Right lobe of liver (tissue), 6 donors: ENCODE measurements around the gene TCF12. TPM values are rescaled to one million over a fixed set of nuclear protein-coding genes. Genes with fewer than 3 reads are reported as not detected.

Experiments used
- ATAC-seq, 4 donors: fragments of 200-7000 bp; cut with Tn5 transposase; one replicate each; pipeline ENCODE4 v1.9.1; 2020; ENCODE audit warnings: mild to moderate bottlenecking in 4 of 4, moderate library complexity in 4 of 4
- DNase-seq, 3 donors: peaks; one replicate each; pipeline ENCODE4 v3.0.0-alpha.2; 2020
- H3K27ac ChIP-seq, 3 donors: fragments of 200-600 bp; one replicate each; pipeline ENCODE4 v1.8.0; 2022
- H3K27me3 ChIP-seq, 2 donors: fragments of 200-600 bp; one replicate each; pipeline ENCODE4 v1.8.0; 2022
- H3K36me3 ChIP-seq, 4 donors: fragments of 200-600 bp; sonication (generic) in 1 of 4; one replicate each; pipeline versions ENCODE4 v1.5.1 to v1.8.0; 2017 to 2022; ENCODE audit warnings: control low read depth in 1 of 4
- H3K4me1 ChIP-seq, 4 donors: fragments of 200-600 bp; sonication (generic) in 1 of 4; one replicate each; pipeline versions ENCODE4 v1.5.1 to v1.8.0; 2017 to 2022; ENCODE audit warnings: control low read depth in 1 of 4
- H3K4me3 ChIP-seq, 3 donors: fragments of 200-600 bp; one replicate each; pipeline ENCODE4 v1.8.0; 2022
- H3K9me3 ChIP-seq, 4 donors: fragments of 200-600 bp; sonication (generic) in 1 of 4; one replicate each; pipeline versions ENCODE4 v1.5.1 to v1.8.0; 2017 to 2022; ENCODE audit warnings: control low read depth in 1 of 4
- CTCF ChIP-seq, 4 donors: fragments of 200-600 bp in 3 of 4; fragments of 450-650 bp in 1 of 4; IDR thresholded peaks; one replicate each; pipeline versions ENCODE4 v1.5.1 to v1.8.0; 2016 to 2022; ENCODE audit warnings: antibody characterized with exemption in 4 of 4, mild to moderate bottlenecking in 2 of 4
- POLR2A ChIP-seq: fragments of 450-650 bp; IDR thresholded peaks from one replicate; pipeline ENCODE4 v1.6.1; 2017; ENCODE audit warnings: antibody characterized with exemption, mild to moderate bottlenecking
- WGBS: methylation state at CpG from one replicate; pipeline ENCODE4 v1.1.6; 2018; ENCODE audit warnings: low coverage, low lambda C conversion rate; ENCODE audit not compliant: insufficient coverage; ENCODE audit errors: missing lambda C conversion rate; 5-methylcytosine and 5-hydroxymethylcytosine counted together
- intact Hi-C, 2 donors: fragments of 100-400 bp; cut with DNase I; formaldehyde crosslinking; loops; one replicate each; pipeline versions ENCODE4 v1.11.2 to v1.14.1; 2022
- total RNA-seq, 6 experiments: library from RNA; depleted of rRNA in 2 of 6; stranded (reverse); fragments of >200 nt in 2 of 6; fragmentation: NEBNext Ultra II Directional in 3 of 6; extraction: Animal tissue kit (Norgen Biotek cat#: 25700) in 3 of 6; gene quantifications; one replicate each; pipeline versions ENCODE4 v1.1.0 to v1.2.4, GENCODE V29; 2016 to 2023
- donor health status: DM: no; HTN: yes; CAD: no.
- donor health status: DM: no; HTN: no; CAD: no.
- donor health status: DM: no; HTN: no; CAD: no.
- donor health status: DM: no; HTN: yes; CAD: no.
- donor health status: DM: no; HTN: yes; CAD: no.

Gene TCF12
- total RNA-seq, 6 experiments from 2014 or later = 28.9 to 41.9 (median 35.3) TPM

- TF ChIP-seq POLR2A (no peak), CTCF (IDR thresholded peaks at IDR 0.05) (no peak)
- no peak overlapping the region for H3K4me3 ChIP-seq
- no peaks in the 10 kb centered on the region for H3K36me3 ChIP-seq
- H3K9me3 ChIP-seq = no peaks in the 10 kb centered on the region
- ATAC-seq (no peak), DNase-seq (no peak)
- WGBS = 70% methylated on average over 3 of the region's 3 CpGs
- H3K4me1 ChIP-seq = peaks cover 0 to 11% (median 2%) of the 10 kb centered on the region in 4 donors
- H3K27ac ChIP-seq = no peak overlapping the region
- no peaks in the 10 kb centered on the region for H3K27me3 ChIP-seq
- intact Hi-C loops = no loop called here
Measured at GRCh38 chr15:56972016-56972415, 53.6 kb downstream of the TCF12 start.

GRCh38 chr15:56972426-56972825 lies 54.0 kb downstream of the TCF12 start:
- TF ChIP-seq POLR2A (no peak), CTCF (IDR thresholded peaks at IDR 0.05) (no peak)
- intact Hi-C loops = no loop called here
- peaks cover 0 to 11% (median 2%) of the 10 kb centered on the region in 4 donors for H3K4me1 ChIP-seq
- H3K27ac ChIP-seq = no peak overlapping the region
- H3K4me3 ChIP-seq = no peak overlapping the region
- no peaks in the 10 kb centered on the region for H3K9me3 ChIP-seq
- WGBS = 55% methylated on average over 1 of the region's 1 CpG
- no peaks in the 10 kb centered on the region for H3K36me3 ChIP-seq
- no peak for ATAC-seq
- DNase-seq = no peak
- no peaks in the 10 kb centered on the region for H3K27me3 ChIP-seq

- H3K27ac ChIP-seq = no peak overlapping the region
- no peaks in the 10 kb centered on the region for H3K9me3 ChIP-seq
- peaks cover 0 to 13% (median 2%) of the 10 kb centered on the region in 4 donors for H3K4me1 ChIP-seq
- no peak for ATAC-seq
- no peak for TF ChIP-seq POLR2A
- TF ChIP-seq CTCF (IDR thresholded peaks at IDR 0.05) = no peak
- no peaks in the 10 kb centered on the region for H3K36me3 ChIP-seq
- H3K4me3 ChIP-seq = no peak overlapping the region
- intact Hi-C loops = no loop called here
- H3K27me3 ChIP-seq = no peaks in the 10 kb centered on the region
- WGBS = 80% methylated on average over 1 of the region's 1 CpG
- no peak for DNase-seq
Measured at GRCh38 chr15:56973463-56973862, 55.0 kb downstream of the TCF12 start.

- no peak for TF ChIP-seq CTCF (IDR thresholded peaks at IDR 0.05)
- no peak for TF ChIP-seq POLR2A
- Histone ChIP-seq H3K4me1 (peaks cover 0 to 12% (median 2%) of the 10 kb centered on the region in 4 donors), H3K9me3 (no peaks in the 10 kb centered on the region), H3K36me3 (no peaks in the 10 kb centered on the region), H3K4me3 (no peak overlapping the region), H3K27ac (no peak overlapping the region), H3K27me3 (no peaks in the 10 kb centered on the region)
- intact Hi-C loops = no loop called here
- WGBS = 83% methylated on average over 9 of the region's 9 CpGs
- no peak for DNase-seq
- no peak for ATAC-seq
Measured at GRCh38 chr15:56977232-56977631, 58.8 kb downstream of the TCF12 start.
